HG03520 (cell line): ENCODE data around the gene LRRFIP1.
"Not testable (repeated sequence)": the region's sequence is repeated elsewhere in the genome, so short reads cannot be mapped to it uniquely, and the experiment has no call there.

Source experiments
- ATAC-seq: cut with Tn5 transposase; IDR thresholded peaks from one replicate; pipeline ENCODE4 v1.9.1; 2021; ENCODE audit warnings: mild to moderate bottlenecking, moderate library complexity; ENCODE audit not compliant: unreplicated experiment

Gene LRRFIP1

DNA sequence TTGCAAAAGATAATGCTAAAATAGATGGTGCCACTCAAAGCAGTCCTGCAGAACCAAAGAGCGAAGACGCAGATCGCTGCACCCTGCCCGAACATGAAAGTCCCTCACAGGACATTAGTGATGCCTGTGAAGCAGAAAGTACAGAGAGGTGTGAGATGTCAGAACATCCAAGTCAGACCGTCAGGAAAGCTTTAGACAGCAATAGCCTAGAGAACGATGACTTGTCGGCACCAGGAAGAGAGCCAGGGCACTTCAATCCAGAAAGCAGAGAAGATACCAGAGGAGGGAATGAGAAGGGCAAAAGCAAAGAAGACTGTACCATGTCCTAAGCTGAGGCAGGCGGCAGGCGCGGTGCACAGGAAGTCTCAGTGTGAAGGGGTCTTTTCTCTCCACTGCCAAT lies 136.4 kb downstream of the LRRFIP1 start:
- no peak for ATAC-seq

DNA sequence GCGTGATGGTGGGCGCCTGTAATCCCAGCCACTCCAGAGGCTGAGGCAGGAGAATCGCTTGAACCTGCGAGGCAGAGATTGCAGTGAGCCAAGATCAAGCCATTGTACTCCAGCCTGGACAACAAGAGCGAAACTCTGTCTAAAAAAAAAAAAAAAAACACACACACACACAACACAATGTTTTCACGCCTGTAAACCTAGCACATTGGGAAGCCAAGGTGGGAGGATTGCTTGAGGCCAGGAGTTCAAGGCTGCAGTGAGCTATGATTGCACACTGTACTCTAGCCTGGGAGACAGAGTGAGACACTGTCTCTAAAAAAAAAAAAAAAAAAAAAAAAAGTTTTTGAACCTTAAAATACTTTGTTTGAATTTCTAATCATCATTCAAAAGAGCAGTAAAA lies 137.7 kb downstream of the LRRFIP1 start:
- ATAC-seq: not testable (repeated sequence)

DNA sequence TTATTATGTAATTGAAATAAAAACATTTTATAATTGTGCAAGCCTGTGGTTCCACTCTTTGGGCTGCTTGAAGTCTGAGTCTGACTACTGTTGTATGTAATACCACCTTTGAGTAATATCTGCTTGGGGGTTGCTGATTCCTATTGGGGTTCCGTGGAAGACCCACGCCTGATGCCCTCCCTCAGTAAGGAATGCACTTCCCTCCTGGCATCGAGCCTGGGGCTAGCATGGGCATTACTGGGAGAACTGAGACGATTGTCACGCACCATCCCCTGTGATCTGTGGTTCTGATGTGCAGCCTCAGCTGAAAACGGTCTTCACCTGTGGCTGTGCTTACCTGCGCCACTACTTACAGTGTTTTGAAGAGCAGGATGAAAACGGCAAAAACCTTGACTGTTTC lies 138.5 kb downstream of the LRRFIP1 start:
- no peak for ATAC-seq

DNA sequence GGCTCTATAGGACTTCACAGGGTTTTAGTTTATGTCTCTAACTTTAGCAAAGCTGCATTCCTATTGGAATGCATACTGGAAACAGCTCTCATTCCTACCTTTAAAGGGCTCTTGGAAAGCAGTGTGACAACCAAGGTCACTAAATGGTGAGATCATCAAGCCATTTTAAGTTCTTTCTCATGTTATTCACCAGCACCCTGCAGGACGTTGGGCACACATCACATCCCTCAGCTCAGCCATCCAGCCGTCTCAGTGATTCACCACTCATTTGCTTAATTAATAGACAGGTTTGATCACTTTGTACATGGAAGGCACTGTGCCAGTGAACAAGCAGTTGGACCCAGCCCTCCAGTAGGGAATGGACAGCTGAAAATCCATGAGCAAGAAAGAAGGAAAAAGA lies 139.0 kb downstream of the LRRFIP1 start:
- no peak for ATAC-seq

DNA sequence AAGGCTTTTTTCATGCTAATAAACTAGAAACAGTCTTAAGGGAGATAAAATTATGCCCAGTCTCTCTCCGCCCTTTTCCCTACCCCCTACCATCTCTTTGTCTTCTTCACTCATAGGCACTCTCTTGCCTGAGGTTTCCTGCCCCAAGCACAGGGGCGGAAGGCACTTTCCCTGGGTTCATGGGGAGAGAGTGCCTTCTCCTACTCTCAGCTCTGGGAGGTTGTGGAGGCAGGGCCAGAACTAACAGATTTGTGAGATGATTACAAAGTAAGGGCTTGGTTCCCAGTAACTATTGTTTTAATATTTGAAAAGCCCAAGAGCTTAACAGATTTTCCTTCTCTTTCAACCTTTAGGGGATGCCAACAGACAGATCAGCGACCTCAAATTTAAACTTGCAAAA lies 145.1 kb downstream of the LRRFIP1 start:
- no peak for ATAC-seq

DNA sequence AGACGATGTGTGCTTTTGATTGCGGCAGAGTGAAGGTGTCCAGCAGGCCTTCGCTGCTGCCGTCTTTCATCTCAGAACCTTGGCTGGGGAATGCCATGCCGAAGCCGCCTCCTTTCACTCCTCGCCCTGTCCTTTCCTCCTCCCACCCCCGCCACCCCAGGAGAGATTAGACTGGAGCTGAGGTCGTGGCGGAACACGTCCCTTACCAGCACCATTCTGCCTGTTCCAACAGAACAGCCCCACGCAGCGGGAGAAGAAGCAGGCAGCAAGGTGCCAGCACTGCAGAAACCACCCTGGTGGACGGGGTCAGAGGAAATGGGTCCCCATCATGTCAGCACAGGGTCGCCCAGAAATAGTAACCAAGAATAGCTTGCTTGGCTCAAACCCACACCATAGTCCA lies 146.4 kb downstream of the LRRFIP1 start:
- ATAC-seq: no peak

DNA sequence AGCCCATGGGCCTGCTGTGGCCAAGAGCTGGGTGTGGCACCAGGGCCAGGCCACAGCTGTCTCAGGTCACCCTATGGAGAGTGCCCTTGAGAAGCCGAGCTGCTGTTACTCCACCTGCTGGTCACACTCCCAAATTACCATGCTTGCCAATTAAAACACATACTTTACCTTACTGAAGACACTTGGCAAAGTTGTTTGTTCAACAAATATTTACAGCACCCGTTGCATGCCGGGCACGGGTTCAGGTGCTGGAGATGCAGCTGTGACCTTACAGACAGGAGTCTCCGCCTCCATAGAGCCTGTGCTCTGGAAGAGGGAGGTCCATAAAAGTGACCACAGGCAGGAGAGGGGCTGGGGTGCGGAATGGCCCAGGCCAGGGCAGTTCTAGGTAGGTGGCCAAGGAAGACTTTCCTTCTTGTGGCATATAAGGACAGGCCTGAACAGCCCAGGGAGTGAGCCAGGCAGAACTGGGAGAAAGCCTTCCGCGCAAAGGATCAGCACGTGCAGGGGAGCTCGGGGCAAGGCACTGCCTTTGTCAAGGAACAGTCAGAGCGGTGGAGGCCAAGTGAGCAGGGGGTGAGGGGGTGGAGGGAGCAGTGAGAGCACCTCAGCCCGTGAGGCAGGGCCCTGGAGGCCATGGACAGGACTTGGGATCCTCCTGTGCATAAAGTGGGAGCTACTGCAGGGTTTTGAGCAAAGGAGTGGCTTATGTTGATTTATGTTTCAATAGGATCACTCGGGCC lies 147.6 kb downstream of the LRRFIP1 start:
- no peak for ATAC-seq

DNA sequence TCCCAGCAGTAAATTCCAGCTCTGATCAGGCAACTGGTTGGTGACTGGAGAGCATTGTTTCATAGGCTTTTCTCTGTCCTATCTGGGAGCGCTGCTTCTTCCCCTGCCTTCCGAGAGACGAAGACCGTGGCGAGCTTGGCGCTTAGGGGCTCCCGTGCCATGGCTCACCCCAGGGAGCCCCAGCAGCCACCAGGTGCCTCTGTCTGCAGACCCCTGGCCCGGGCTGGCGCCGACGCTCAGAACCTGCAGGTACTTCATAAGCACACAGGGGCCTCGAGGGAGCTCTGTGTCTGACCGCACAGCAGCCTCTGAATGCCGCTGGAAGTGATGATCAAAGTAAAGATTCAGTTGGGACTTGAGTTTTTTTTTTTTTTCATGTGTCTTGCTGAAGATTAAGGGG lies 152.1 kb downstream of the LRRFIP1 start:
- no peak for ATAC-seq

DNA sequence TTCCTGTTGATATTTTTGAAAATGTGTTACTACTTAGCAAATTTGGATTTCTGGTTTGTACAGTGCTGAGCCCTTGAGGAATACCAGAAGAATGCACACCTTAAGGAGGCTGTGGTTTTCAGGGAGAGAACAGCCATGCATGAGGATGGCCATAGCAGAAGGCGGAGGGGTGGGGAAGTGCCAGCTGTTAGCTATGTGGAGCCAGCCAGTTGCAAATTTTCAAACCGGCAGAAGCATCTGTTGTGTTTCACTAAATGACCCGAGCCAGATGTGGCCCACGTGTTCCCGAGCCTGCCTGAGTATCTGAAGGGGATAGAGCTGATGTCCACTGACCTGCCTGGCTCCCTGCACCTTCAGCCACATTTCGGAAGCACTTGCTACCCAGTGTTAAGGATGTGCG lies 154.8 kb downstream of the LRRFIP1 start:
- ATAC-seq: no peak

DNA sequence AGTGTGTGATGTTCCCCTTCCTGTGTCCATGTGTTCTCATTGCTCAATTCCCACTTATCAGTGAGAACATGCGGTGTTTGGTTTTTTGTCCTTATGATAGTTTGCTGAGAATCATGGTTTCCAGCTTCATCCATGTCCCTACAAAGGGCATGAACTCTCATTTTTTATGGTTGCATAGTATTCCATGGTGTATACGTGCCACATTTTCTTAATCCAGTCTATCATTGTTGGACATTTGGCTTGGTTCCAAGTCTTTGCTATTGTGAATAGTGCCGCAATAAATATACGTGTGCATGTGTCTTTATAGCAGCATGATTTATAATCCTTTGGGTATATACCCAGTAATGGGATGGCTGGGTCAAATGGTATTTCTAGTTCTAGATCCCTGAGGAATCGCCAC lies 156.3 kb downstream of the LRRFIP1 start:
- not testable (repeated sequence) for ATAC-seq

DNA sequence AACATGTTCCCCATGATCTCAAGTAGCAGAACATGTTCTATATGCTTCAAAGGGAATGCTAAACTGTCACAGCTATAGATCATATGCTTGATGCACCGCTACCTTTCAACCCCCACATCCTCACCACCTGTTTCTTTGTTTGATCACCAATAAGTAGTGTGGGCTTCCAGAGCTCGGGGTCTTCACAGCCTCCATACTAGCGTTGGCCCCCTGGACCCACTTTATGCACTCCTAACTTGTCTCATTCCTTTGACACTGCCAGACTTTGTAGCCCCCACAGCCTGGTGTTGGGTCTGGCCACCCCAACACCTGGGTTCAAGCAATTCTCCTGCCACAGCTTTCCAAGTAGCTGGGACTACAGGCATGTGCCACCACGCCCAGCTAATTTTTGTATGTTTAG lies 159.5 kb downstream of the LRRFIP1 start:
- no peak for ATAC-seq

DNA sequence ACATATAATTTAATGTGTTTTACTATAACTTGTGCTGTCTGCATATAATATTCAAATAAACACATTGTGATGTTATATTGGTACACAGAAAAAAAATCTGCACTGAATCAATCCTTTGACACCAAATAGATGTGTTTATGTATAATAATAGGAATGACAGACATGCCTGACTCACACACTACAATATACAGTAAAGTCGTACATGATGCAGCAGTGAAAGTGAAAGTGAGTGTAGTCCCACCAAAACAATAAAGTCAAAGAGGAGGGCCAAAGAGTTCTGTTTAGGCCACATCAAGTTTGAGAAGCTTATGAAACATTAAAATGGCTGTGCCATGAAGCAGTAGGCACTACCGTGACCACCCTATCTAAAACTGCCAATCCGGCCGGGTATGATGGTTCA lies 163.0 kb downstream of the LRRFIP1 start:
- no peak for ATAC-seq

DNA sequence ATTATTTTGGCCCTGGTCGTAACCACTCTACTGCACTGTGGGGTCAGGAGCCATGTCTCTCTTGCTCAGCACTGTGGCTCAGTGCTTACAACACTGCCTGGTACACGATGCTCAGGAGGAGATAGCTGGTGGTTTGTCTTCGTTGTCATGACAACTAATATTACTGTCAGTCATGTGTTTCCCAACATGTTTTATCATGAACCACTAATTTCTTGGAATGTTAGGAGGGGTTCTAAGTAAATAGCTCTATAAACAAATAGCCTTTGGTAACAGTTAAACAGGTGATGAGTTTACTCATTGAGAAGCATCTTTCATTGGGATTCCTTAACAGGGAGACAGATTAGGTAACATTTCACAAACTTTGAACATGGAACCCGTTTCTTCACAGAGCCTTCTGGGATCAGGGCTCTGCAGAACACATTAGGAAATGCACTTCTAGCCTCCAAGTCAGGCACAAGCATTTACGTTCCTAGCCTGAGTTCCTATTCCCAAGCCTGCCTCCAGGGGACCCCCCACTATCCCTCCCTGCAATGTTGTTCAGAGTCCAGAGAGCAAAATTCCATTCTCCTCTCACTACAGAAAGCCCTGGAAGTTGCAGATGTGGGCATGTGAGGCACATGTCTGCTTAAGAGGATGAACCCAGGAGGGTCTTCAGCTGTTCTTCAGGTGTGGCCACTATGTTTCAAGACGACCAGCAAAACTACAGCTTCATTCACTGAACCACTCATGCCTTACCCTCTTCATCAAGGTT lies 164.8 kb downstream of the LRRFIP1 start:
- no peak for ATAC-seq

DNA sequence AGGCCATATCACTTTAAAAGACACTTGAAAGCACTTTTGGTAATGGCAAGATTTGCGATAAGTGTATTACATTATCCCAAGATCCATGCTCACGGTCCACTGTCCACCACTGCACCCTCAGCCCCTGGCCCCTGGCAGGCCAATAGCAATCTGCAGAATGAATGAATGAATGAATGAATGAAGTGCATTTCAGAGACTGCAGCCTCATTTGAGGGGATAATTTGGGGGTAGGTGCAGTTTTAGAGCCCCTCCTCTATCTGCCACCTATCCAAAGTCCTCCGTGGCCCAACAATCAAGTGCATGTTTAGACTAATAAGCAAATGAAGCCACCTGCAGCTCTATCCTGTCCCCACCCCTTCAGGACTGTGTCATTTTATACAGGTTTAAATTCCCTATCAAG lies 169.9 kb downstream of the LRRFIP1 start:
- no peak for ATAC-seq

DNA sequence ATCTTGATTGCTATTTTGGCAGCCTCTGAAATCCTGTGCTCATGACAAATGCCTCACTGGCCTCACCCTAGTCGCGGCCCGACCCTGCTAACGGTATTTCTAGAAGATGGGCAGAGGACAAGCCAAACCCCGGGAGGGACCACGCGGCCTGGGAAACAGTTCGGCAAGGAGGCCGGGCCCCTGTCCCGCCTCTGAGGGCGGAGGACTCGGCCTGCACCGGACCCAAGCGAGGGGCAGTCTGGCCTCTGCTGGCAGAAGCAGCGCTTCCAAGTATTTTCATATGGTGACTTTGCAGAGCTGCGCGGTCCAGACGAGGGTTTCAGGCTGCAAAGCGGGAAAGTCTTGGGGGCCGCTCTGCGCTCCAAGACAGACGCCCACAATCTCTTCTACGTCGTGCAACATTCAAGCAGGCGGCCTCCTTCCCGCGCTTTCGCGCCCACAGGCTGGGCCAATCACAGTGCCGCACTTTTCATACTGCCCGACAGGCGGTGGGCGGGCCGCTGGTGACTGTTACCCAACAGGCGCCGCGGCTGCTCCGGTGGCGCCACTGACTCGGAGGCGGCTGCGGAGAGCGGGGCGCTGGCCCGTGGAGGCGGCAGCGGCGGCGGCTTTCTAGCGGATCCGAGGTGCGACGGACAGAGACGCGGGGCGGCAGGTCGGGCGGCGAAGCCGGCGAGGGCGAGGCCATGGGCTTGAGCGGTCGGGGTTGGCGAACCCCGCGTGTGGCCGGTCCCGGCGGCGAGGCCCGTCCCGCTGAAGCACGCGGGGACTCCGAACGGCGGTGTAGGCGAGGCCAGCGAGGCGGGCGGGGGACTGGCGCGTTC lies 171.1 kb downstream of the LRRFIP1 start, which contains the start of gene RBM44:
Gene RBM44 (plus strand): TSS at position 544 of the 824 bp plus-strand sequence. CDS start 14,831 bp downstream, outside the sequence.
- ATAC-seq: no peak

DNA sequence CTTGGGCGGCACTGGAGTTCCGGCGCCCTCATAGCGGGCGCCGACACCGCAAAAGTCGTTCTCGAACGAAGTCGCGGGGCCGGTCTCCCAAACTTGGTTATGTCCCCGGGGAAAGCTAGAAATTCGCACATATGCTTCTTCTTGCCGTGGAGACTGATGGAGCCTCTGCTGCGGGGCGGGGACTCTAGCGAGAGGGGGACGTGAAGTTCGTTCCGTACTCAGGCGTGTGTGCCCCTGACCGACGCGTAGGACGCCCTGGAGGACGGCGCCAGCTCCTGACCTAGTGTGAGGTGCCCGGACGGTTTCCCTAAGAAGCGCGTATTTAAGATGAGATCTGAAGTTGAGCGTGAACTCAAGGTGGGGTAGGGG lies 171.7 kb downstream of the LRRFIP1 start:
- no peak for ATAC-seq

DNA sequence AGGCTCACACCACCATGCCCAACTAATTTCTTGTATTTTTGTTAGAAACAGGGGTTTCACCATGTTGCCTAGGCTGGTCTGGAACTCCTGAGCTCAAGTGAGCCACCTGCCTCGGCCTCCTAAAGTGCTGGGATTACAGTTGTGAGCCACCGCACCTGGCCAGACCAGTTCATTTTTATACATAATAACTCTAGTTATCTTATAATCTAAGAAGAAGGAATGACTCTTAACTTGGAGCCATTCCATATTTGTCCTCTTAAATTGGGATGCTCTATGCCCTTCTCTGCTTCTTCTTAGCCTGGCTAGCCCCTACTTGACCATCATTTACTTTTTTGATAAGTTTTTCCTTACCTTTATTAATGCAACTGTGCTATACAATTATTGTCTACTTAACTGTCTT lies 174.1 kb downstream of the LRRFIP1 start:
- no peak for ATAC-seq

DNA sequence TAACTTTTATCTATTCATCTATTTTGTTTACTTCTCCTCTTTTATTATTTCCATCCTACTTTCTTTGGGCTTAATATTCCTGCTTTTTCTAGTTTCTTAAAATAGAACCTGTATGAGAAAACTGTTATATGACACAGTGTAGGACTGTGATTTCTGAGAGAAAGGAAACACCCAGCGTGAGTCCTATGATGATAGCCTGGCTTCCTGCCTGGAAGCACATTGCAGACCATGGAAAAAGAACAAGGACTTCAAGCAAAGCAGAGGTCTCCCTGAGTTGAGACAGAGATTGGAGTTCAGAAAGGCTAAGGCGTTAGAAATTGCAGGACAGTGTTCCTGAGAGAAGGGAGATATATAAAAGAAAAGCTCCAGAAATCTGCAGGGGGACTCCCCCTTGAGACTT lies 178.9 kb downstream of the LRRFIP1 start:
- ATAC-seq: no peak

DNA sequence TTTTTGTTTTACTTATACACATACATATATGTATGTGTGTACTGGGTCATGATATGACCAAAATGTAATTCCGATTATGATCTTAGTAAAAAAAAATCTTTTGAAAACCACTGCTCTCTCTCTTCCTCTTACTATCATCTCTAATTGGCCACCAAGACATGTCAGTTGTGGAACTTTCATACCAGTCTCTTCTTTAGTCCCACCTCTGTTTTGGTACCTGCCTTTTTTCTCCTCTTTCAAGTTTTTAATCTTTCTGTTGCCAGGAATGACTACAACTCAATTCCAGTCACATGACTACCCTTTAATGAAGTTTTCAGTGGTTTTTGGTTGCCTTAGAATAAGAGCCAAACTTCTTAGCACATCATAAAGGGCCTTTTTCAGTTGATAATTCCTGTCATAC lies 188.2 kb downstream of the LRRFIP1 start:
- ATAC-seq: no peak

DNA sequence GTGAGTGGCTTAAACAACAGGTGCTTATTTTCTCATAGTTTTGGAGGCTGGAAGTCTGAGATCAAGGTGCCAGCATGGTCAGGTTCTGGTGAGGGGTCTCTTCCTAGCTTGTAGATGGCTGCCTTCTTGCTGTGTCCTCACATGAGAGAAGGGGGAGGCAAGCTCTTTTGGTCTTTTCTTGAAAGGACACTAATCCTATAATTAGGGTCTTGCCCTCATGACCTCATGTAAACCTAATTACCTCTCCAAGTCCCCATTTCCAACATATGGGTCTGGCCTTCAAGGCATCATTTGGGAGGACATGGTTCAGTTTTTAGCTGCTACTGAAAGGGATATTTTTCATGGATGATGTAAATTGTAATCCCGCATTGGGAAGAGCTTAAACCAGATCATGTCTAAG lies 189.1 kb downstream of the LRRFIP1 start:
- no peak for ATAC-seq

DNA sequence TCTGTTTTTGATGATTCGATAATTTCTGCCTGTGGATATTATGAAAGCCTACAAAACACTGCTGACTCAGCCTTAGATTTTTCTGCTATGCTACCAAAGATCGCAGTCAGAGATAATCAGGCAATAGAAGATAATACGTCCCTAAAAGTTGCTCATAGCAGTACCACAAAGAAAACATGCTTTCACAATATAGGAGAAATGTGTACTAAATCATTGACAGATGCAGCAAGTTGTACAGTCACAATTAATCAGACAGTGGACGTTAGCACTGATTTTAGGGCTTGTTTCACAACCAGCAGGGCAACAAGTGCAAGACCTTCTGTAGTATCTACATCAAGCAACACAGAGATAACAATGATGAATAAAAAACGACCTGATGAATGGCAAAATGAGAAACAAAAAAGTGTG lies 190.7 kb downstream of the LRRFIP1 start:
- ATAC-seq: no peak

DNA sequence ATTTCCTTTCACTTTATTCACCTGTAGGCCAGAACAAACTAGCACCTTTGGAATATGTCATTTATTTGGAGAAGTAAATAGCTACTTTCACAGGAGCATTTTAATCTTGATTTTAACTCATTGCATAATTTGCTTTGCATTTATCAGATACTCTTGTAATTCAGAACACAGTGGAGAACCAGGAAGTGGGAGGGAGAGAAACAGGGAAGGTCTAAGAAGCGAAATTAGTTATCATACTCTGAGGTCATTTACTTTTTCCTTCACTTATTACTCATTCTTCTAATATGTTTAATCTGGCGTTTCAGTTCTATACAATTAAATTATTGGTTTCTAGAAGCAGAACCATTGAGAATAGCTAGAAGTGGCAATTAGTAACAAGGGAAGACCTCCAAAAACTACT lies 191.8 kb downstream of the LRRFIP1 start:
- ATAC-seq: no peak
